ENCODE results near the gene NELFA.

NELFA gene

DNA sequence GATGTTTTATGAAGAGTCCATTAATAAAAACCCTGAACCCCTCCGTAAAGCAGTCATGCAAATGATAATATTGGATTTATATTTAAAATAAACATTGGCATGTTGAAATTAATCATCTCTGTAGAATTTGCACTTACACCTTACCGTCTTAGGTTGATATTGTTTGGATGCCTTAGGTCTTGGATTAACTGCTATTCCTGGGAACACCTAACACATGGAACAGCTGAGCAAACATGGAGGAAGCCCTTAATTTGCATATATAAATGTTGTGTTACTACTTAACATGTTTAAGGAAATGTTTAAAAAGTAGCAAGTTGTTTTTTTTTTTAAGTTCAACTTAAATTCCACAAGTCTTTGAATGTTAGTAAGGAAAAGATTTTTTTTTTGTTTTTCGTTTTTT lies 75.1 kb downstream of the NELFA start:
- DNase-seq (ENCODE audit: low spot score): no peak

DNA sequence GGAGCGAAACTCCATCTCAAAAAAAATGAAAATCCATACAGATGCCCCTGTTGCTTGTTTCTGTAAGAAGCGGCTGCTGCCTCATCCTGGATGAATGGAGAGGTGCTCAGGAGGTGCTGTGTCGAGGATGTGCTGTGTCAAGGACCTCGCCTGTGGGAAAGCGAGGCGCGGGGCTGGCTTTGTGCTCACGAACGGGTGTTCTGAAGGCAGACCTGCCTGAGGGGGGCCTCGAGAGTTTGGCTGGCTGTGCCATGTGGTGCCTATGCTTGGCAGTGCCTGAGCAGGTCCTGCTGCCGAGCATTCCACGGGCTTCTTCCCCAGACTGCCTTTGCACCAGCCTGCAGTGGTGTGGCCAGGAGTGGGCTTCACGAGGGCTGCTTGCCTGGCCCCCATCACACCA lies 76.0 kb downstream of the NELFA start:
- no peak for DNase-seq (ENCODE audit: low spot score)
